Adipose tissue (tissue), 3 donors: ENCODE measurements around the gene SP7. TPM values are rescaled to one million over a fixed set of nuclear protein-coding genes. Genes with fewer than 3 reads are reported as not detected.

ENCODE experiments used
- H3K27ac ChIP-seq: one replicate; pipeline ENCODE4 v1.5.1; 2013; ENCODE audit warnings: low read depth, low read length
- WGBS, 3 donors: extraction: QIAGEN DNeasy Blood & Tissue Kit; methylation state at CpG; one replicate each; pipeline ENCODE4 v1.1.7; 2013; 5-methylcytosine and 5-hydroxymethylcytosine counted together
- polyA plus RNA-seq, 3 donors: library from polyadenylated mRNA; stranded (reverse); fragments of 200-250 nt; gene quantifications; one replicate each; pipeline ENCODE4 v1.2.3, GENCODE V29; 2013
- donor health status: healthy with polysubstance abuse.
- donor health status: Bipolar disorder and iron deficiency.
- donor health status: healthy.

SP7 gene
- polyA plus RNA-seq, 3 donors = not detected

DNA sequence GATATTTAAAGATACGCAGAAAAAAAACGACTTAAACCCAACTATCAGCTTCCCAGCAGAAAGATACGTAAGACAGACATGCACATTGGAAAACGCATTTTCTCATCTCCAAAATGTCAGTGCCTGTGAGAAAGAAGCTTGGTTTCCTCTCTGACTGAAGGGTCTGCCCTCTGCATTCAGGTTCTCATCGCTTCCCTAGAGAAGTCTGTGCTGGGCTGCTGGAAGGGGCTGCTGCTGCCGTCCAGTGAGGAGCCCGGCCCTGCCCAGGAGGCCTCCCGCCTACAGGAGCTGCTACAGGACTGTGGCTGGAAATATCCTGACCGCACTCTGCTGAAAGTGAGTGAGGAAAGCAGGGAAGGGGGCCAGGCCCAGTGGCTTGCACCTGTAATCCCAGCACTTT, 45.5 kb downstream of the SP7 start:
- WGBS, 3 donors = 86 to 90% (median 89%) methylated on average over 9 of the region's 9 CpGs

DNA sequence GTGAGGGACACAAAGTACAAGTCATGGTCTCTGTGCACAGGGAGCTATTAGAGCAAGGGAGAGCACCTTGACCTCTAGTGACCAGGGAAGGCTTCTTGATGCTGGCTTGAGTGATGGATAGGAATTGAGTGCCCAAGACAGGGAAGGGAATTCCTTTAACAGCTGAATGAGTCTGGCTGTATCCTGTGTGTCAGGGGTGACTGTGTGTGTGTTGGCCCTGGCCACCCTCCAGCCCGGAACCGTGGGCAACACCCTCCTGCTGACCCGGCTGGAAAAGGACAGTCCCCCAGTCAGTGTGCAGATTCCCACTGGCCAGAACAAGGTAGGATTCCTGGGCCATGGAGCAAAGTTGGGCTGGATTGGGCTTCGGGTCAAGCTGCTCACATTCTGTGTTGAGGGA, 46.3 kb downstream of the SP7 start:
- 65 to 88% (median 68%) methylated on average over 4 of the region's 4 CpGs for WGBS, 3 donors
- H3K27ac ChIP-seq = no peak overlapping the region

More for the DNA sequence above, 45.5 kb downstream of the SP7 start:
- H3K27ac ChIP-seq = no peak overlapping the region

DNA sequence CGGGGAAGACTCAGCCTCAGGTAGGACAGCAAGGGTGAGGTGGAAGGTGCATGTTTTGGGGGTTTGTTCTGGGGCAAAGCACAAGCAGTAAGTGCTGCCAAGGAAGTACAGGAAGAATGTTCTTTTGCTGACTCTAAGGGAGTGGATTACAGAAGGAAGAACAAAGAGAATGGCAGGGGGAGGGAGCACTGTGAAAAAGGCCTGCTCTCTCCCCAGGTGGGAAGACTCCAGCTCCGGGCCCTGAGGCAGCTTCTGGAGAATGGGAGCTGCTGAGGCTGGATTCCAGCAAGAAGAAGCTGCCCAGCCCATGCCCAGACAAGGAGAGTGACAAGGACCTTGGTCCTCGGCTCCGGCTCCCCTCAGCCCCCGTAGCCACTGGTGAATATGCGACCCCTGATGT, 47.8 kb downstream of the SP7 start:
- WGBS, 3 donors = 89 to 92% (median 89%) methylated on average over 6 of the region's 6 CpGs
- H3K27ac ChIP-seq = no peak overlapping the region

DNA sequence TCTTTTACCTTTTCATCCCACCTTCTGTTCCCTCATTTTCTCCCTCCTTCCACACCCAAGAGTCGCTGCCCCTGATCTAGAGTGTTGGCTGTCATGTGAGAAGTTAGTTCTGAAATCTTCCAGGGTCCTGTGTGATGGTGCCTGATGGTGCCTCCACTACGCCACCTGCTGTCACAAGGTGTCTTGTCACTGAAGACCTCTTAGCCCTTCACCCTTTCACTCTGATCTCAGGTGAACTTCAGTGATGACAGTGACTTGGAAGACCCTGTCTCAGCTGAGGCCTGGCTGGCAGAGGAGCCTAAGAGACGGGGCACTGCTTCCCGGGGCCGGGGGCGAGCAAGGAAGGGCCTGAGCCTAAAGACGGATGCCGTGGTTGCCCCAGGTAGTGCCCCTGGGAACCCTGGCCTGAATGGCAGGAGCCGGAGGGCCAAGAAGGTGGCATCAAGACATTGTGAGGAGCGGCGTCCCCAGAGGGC, 48.4 kb downstream of the SP7 start:
- no peak overlapping the region for H3K27ac ChIP-seq
- WGBS, 3 donors = 79 to 83% (median 82%) methylated on average over 11 of the region's 11 CpGs

DNA sequence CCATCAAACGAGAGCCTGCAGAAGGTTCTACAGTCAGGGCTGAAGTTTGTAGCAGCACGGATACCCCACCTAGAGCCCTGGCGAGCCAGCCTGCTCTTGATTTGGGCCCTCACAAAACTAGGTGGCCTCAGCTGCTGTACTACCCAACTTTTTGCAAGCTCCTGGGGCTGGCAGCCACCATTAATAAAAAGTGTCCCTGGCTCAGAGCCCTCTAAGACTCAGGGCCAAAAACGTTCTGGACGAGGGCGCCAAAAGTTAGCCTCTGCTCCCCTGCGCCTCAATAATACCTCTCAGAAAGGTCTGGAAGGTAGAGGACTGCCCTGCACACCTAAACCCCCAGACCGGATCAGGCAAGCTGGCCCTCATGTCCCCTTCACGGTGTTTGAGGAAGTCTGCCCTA, 49.7 kb downstream of the SP7 start:
- WGBS, 3 donors = 84 to 90% (median 87%) methylated on average over 9 of the region's 9 CpGs
- H3K27ac ChIP-seq = no peak overlapping the region

DNA sequence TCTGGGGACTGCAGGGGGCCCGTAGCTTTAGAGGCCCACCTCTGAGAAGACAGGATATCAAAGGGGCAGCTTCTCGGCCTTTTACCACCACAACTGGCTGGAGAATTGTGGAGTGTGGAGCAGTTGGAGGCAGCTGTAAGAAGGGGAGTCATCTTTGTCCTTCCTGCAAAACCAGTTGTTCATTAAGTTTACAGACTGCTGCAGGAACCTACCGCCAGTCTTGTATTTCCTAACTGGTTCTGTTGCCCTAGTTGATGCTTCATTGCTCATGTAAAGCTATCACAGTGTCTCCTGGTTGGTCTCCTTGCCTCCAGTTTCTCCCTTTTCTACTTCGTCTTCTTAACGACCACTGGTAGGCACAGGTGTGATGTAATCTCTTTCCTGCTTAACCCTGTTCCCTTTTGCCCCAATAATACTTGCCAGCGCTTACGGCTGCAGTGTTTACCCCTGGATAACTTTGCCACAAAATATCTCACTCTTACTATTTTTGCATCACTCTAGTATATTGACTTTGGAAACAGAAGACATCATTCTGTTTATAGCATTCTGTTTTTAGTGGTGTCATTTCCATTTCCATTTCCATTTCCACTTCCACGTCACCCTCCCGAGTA, 56.2 kb downstream of the SP7 start:
- 77 to 90% (median 77%) methylated on average over 9 of the region's 9 CpGs for WGBS, 3 donors
- H3K27ac ChIP-seq = no peak overlapping the region

DNA sequence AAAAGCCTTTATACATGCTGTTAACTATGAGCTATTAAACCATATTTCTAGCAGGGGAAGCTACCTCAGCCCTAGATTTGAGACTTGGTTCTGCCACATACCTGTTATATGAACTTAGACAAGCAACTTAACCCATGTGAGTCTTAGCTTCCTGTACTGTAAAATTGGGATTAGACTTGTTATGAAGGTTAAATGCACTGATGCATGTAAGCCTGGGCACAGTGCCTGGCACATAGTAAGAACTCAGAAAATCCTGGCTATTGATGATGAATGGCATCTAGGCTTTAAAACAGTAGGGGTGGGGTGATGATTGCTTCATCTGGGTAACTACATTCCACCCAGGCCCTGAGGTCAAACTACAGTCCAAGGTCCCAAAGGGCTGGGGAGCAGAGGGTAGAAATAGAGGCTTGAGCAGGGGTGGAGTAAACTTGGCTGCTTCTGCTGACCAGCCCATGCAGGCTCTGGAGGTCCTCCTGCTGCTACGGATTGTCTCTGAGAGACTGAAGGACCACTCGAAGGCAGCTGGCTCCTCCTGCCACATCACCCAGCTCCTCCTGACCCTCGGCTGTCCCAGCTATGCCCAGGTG, 56.8 kb downstream of the SP7 start:
- no peak overlapping the region for H3K27ac ChIP-seq
- WGBS, 3 donors = 77 to 88% (median 81%) methylated on average over 3 of the region's 3 CpGs

DNA sequence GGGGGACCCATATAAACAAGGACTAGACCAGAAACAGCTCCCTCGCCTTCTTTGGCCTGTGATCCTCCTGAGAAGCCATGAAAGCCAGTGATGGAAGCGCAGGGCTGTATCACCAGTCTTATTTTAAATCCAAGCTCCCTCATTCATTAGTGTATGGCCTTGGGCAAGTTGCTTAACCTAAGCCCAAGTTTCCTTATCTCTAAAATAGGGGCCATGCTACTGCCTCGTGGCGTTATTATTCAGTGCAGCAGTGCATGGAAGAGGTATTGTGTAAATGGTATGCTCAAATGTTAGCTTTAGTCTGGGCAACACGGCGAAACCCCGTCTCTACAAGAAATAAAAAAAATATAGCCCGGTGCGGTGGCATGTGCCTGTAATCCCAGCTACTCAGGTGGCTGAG, 58.2 kb downstream of the SP7 start:
- 83 to 96% (median 94%) methylated on average over 9 of the region's 9 CpGs for WGBS, 3 donors
- no peak overlapping the region for H3K27ac ChIP-seq

Other genes with a start within 250 kb of the SP7 start
- 100 to 1,000 TPM in 1 of 3 donors, 10 to 100 TPM in 2; 21.8 to 437 (median 83.9) TPM for gene IGFBP6, start 238.7 kb downstream of the SP7 start, polyA plus RNA-seq
- under 1 TPM in 2 of 3 donors, not detected in 1; 0.08 to 0.09 TPM for gene SOAT2, start 232.9 kb downstream of the SP7 start, polyA plus RNA-seq
- 1 to 10 TPM; 6.3 to 9.2 (median 9.1) TPM for gene ZNF740, start 155.6 kb downstream of the SP7 start, polyA plus RNA-seq
- gene CSAD, start 155.4 kb downstream of the SP7 start, polyA plus RNA-seq = 100 to 1,000 TPM in 1 of 3 donors, 10 to 100 TPM in 2; 36.3 to 167 (median 91.0) TPM
- gene ITGB7, start 129.1 kb downstream of the SP7 start, polyA plus RNA-seq = 1 to 10 TPM; 1.9 to 3.0 (median 2.3) TPM
- 10 to 100 TPM in 1 of 3 donors, 1 to 10 TPM in 2; 4.5 to 31.0 (median 9.4) TPM for gene RARG, start 104.1 kb downstream of the SP7 start, polyA plus RNA-seq
- gene ESPL1, start 68.1 kb downstream of the SP7 start, polyA plus RNA-seq = under 1 TPM; 0.08 to 0.55 (median 0.45) TPM
- gene PFDN5, start 40.8 kb downstream of the SP7 start, polyA plus RNA-seq = 1,000 to 10,000 TPM in 1 of 3 donors, 100 to 1,000 TPM in 2; 478 to 1,510 (median 796) TPM
- 10 to 100 TPM; 56.1 to 77.2 (median 56.9) TPM for gene MYG1, start 36.7 kb downstream of the SP7 start, polyA plus RNA-seq
- gene AAAS, start 14.7 kb downstream of the SP7 start, polyA plus RNA-seq = 10 to 100 TPM; 29.4 to 34.1 (median 33.6) TPM
- 10 to 100 TPM; 13.5 to 24.2 (median 14.6) TPM for gene SP1, start 43.8 kb upstream of the SP7 start, polyA plus RNA-seq
- 1 to 10 TPM in 1 of 3 donors, under 1 TPM in 2; 0.10 to 1.6 (median 0.67) TPM for gene AMHR2, start 87.5 kb upstream of the SP7 start, polyA plus RNA-seq
- 100 to 1,000 TPM in 2 of 3 donors, 10 to 100 TPM in 1; 82.1 to 179 (median 162) TPM for gene PRR13, start 105.4 kb upstream of the SP7 start, polyA plus RNA-seq
- 100 to 1,000 TPM; 428 to 505 (median 439) TPM for gene PCBP2, start 115.7 kb upstream of the SP7 start, polyA plus RNA-seq
- 10 to 100 TPM in 1 of 3 donors, 1 to 10 TPM in 2; 4.6 to 23.1 (median 8.6) TPM for gene MAP3K12, start 163.1 kb upstream of the SP7 start, polyA plus RNA-seq
- gene TARBP2, start 164.9 kb upstream of the SP7 start, polyA plus RNA-seq = 10 to 100 TPM; 19.0 to 28.0 (median 19.7) TPM
- gene NPFF, start 171.1 kb upstream of the SP7 start, polyA plus RNA-seq = 1 to 10 TPM in 1 of 3 donors, under 1 TPM in 1, not detected in 1; 0.21 to 2.6 TPM